Astrocyte of the cerebellum (primary cell): ENCODE data around the gene SLIT3.

ENCODE experiments used
- DNase-seq: peaks from one replicate; pipeline ENCODE4 v3.0.0-alpha.2; 2011; ENCODE audit warnings: low read depth
- H3K4me3 ChIP-seq: 2 replicates; pipeline ENCODE4 v1.5.1; 2011; ENCODE audit warnings: mild to moderate bottlenecking, low read depth, low read length, moderate library complexity
- CTCF ChIP-seq: IDR thresholded peaks from 2 replicates; pipeline ENCODE4 v1.5.1; 2012; ENCODE audit warnings: low read length, low read depth, moderate library complexity, mild to moderate bottlenecking; ENCODE audit errors: missing control alignments
- in situ Hi-C: cut with HindIII; loops from 2 replicates; pipeline ENCODE4 v1.10.0; 2017; ENCODE audit warnings: low sequenced_read_pairs

Gene SLIT3

GRCh38 chr5:168974082-168974481 lies 326.9 kb downstream of the SLIT3 start:
- TF ChIP-seq CTCF: no peak
- in situ Hi-C loops: no loop called here
- DNase-seq: no peak
- H3K4me3 ChIP-seq: no peak overlapping the region

- no peak for TF ChIP-seq CTCF
- in situ Hi-C loops: no loop called here
- no peak overlapping the region for H3K4me3 ChIP-seq
- DNase-seq: no peak
Measured at GRCh38 chr5:168972731-168973130, 328.2 kb downstream of the SLIT3 start.

GRCh38 chr5:168971100-168971499 lies 329.8 kb downstream of the SLIT3 start:
- no peak for TF ChIP-seq CTCF
- H3K4me3 ChIP-seq: no peak overlapping the region
- in situ Hi-C loops: no loop called here
- DNase-seq: no peak

GRCh38 chr5:168969326-168969886 lies 331.5 kb downstream of the SLIT3 start:
- in situ Hi-C loops: no loop called here
- no peak for TF ChIP-seq CTCF
- no peak for DNase-seq
- no peak overlapping the region for H3K4me3 ChIP-seq

GRCh38 chr5:168967882-168968620 lies 332.9 kb downstream of the SLIT3 start:
- DNase-seq: no peak
- no peak overlapping the region for H3K4me3 ChIP-seq
- TF ChIP-seq CTCF: no peak
- in situ Hi-C loops: no loop called here

GRCh38 chr5:168965638-168966037 lies 335.3 kb downstream of the SLIT3 start:
- no peak for DNase-seq
- in situ Hi-C loops: no loop called here
- H3K4me3 ChIP-seq: no peak overlapping the region
- no peak for TF ChIP-seq CTCF
